ENCODE results near the gene MED1.

- TF ChIP-seq, protein P1, sequence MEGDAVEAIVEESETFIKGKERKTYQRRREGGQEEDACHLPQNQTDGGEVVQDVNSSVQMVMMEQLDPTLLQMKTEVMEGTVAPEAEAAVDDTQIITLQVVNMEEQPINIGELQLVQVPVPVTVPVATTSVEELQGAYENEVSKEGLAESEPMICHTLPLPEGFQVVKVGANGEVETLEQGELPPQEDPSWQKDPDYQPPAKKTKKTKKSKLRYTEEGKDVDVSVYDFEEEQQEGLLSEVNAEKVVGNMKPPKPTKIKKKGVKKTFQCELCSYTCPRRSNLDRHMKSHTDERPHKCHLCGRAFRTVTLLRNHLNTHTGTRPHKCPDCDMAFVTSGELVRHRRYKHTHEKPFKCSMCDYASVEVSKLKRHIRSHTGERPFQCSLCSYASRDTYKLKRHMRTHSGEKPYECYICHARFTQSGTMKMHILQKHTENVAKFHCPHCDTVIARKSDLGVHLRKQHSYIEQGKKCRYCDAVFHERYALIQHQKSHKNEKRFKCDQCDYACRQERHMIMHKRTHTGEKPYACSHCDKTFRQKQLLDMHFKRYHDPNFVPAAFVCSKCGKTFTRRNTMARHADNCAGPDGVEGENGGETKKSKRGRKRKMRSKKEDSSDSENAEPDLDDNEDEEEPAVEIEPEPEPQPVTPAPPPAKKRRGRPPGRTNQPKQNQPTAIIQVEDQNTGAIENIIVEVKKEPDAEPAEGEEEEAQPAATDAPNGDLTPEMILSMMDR (conservative IDR thresholded peaks at IDR 0.05 in 1 of 2, IDR thresholded peaks at IDR 0.05 in 1 of 2; ENCODE audit: low read depth in 1 of 2, low read length in 2 of 2), result no peak
- TF ChIP-seq EZH2 (IDR thresholded peaks at IDR 0.05; ENCODE audit: low read length, missing control alignments), result no peak
Observed at GRCh38 chr17:39461926-39462569, 11.0 kb upstream of the MED1 start.

Data from fibroblast of lung (primary cell).